GM21619 (cell line): ENCODE data around the gene SH3BP4.

Experiments used
- ATAC-seq: cut with Tn5 transposase; IDR thresholded peaks from one replicate; pipeline ENCODE4 v1.9.1; 2021; ENCODE audit not compliant: unreplicated experiment

Gene SH3BP4

DNA sequence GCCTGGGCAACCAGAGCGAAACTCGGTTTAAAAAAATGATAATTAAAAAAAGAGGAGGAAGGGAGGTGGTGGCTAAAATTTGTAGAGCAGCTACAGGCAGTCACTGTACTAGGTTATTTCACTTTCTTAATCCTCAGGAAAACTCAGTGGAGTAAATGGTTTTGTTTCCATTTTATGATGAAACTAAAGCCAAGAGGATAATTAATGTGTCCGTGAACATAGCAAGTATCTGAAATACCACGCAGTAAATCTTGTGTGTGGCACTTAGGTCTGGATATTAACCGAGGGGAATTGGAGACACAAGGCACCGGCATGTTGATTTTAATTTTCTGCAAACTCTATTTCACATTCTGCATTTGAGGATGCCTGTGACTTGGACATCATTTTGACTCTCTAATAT is 14.5 kb downstream of the SH3BP4 start:
- no peak for ATAC-seq

DNA sequence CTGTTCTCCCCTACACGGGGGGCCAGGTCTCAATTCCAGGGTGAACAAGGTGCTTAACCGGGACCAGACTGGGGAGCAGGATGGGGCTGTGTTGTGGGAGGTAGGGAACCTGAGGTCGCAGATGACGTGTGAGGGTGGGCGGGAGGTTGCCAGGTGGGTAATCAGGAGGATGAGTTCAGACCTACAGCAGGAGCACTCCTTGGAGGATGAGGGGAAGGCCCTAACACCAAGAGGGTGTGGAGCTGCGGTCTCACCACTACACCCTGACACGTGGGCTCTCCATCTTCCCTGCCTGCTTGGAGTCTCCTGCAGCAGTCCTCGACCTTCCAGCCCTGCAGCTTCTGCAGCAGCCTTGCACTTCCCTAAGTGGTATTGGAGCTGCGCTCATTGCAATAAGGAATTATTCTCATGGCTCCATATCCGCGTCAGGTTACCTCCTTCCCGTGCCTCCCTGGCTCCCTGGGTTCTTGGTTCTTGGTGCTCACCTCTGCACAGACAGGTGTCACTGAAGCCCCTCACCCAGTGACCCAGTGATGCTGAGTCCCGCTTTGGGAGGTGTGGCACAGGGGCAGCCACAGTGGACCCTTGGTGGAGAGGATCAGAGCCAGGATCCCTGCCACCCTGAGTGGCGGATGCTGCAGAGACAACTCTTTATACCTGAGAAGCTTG is 15.5 kb downstream of the SH3BP4 start:
- ATAC-seq, result no peak

DNA sequence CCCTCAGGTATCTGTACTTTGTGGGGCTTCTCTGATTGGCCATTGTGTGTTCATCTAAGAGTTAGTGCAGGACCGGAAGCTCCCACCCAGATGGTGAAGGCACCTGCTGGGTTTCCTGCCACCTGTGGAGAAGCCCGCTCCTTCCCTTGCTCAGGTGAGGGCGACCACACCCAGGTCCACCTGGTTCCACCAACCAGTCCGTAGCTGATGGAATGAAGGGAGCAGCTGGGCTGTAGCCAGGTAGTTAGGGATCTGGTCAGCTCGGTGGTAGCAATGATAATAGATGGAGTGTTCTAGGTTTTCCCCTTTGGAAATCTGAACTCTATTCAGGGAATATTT is 16.0 kb downstream of the SH3BP4 start:
- no peak for ATAC-seq

DNA sequence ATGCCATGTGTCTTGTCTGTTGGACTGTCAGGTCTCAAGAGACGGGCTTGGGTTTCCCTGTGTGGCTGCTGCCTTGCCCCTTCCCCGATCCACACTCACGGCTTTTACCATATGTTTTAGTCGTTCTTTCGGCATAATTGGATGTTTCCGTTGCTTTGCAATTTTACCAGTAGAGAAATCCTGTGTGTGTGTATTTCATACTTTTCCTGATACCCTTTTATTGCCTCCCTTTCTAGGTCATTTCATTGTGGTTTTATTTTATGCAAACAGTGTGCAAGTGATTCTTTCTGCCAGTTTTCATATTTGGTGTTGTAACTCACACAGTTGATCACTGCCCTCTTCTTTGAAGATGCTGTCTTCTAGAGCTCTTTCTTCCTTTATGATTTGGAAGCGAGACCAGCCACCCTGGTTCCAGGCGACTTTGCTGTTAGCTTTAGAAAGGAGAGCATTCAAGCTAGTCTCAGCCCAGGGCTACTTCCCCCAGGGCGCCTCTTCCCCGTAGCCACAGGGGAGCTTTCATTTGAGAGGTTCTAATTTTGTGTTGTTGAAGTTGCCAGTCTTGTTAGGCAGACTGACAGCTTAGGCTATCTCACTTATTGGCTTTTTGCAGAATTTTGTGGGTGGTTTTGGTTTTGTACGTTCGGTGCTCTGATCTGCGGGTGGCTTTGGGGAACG is 17.0 kb downstream of the SH3BP4 start:
- ATAC-seq, result no peak

DNA sequence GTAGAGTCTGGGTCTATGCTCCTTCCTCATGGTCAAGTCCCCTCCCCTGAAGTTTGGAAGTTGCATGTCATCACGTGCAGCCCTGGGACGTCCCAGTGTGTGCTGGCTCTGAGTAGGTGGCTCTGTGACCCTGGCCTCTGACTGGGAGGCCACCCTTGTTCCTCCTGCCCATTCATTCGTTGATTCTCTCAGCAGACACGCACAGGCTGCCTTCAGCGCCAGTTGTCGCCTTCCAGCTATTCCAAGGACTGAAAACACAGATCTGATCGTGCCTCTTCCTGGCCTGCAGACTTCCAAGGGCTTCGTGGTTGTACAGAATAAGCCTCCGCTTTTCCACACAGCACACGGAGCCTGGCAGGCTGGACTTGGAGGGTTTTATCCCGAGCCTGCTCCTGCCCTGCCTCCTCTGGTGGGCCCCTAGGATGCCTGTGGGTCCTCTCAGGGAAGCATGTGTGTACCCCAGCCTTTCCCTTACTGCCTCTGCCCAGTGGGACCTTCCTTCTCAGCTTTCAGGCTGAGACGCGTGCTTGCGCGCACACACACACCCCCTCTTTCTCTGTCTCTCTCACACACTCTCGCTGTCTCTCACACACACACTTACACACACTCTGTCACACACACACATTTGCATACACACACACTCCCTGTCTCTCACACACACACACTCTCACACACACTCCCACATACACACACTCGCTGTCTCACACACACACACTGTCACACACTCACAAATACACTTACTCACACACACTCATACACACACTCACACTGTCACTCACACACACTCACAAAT is 17.7 kb downstream of the SH3BP4 start:
- no peak for ATAC-seq

DNA sequence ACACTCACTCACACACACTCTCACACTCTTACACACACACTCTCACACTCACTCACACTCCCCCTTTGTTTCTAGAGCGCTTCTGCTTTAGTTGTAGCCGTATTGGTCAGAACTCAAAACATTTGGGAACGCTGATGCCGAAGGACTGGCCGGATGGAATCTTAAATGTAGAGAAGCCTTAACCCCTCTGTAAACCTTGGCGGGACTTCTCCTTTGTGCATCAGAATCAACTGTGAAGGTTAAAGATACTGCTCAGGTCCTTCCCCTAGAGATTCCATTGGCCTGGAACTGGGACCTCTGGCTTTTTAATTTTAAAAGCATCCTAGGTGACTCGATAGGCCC is 18.3 kb downstream of the SH3BP4 start:
- ATAC-seq, result no peak

DNA sequence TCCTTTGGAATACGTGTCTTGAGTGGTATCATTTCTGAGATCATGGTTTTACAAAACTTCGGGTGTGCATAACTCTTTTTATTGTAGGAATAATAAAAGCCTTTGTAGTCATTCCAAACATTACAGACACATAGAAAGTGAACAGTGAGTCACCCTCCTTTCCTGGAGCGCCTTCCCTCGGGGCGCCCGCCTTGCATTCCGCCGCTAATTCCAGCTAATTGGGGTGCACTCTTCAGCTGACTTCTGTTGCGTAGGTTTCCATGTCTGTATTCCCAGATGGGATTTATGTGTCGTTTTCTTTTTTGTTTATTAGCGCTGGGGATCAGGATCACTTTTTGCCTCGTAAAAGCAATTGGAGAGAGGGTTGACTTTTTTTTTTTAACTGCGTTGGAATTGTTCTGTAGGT is 18.7 kb downstream of the SH3BP4 start:
- no peak for ATAC-seq

DNA sequence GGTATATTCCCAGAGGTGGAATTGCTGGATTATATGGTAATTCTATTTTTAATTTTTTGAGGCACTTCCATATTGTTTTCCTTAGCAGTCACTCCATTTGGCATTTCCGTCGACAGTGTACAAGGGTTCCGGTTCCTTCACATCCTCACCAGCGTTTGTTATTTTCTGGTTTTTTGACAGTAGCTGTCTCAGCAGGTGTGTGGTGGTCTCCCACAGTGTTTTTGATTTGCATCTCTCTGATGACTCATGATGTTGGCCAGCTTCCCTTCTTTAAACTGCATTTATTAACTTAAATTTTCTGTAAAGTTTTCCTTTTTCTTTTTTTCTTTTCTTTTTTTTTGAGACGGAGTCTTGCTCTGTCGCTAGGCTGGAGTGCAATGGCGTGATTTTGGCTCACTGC is 19.7 kb downstream of the SH3BP4 start:
- no peak for ATAC-seq

DNA sequence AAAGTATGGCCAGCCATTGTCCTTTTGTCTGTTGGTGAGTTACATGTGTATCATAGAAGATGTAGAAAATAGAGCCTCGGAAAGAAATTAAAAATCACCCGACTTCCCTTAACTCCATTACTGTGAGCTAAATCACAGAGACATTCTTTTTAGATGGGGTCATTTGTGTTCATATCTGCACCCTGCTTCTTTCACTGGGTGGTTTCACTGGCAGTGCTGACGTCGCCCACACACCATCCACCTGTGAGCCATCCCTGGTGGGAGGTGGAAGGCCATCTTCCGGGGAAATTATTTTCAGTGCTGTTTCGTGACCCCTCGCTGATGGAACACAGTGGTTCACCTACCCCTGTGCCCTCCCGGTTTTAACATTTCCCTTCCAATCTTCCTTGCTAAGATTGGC is 21.2 kb downstream of the SH3BP4 start:
- ATAC-seq, result no peak

DNA sequence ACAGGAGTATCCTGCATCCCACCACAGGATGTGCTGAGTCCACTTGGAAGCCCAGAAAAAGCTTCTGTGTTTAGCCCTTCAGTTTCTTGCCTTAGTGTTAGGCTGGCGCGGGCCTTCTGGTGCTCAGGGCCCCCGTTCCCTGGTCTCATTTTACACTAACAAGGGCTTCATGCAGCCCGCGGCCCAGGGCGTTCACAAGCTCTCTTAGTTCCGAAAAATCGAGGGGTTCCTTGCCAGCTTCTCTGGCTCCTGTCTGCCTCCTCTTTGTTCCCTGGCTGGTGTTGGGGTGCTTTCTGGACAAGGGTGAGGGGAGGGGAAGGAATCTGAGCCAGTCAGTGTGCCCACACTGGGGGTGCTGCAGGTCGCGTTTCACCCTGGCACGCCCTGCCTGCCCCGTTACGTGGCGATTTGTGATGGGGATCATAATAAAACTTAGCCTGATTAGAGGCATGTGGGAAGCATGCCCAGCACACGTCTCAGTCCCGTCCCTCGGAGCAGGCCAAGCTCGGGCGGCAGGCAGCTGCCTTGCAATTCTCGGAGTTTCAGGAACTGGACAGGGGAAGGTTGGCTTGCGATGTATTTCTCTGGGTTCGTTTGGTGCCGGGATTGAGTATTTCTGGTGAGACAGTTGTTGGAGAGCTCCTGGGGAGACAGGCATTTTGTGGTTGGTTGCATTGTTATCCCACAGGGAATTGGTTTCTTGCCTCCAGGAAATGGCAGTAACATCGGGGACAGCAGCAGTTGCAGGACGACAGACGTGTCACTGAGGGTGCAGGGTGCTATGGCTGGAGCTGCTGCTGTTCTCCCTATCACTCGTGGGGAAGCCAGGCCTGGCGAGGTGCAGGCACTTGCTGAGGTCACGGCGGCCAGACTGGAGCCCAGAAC is 22.9 kb downstream of the SH3BP4 start:
- ATAC-seq, result no peak

DNA sequence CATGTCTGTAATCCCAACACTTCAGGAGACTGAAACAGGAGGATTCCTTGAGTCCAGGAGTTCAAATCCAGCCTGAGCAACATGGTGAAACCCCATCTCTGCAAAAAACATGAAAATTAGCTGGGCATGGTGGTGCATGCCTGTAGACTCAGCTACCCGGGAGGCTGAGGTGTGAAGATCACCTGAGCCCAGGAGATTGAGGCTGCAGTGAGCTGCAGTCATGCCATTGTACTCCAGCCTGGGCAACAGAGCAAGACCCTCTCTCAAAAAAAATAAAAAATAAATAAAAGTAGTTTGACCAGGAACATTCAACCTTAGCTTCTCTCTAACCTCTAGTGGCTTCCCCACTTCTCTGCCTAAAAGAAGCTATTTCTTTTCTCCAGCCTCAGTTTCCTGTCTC is 23.8 kb downstream of the SH3BP4 start:
- ATAC-seq, result no peak

DNA sequence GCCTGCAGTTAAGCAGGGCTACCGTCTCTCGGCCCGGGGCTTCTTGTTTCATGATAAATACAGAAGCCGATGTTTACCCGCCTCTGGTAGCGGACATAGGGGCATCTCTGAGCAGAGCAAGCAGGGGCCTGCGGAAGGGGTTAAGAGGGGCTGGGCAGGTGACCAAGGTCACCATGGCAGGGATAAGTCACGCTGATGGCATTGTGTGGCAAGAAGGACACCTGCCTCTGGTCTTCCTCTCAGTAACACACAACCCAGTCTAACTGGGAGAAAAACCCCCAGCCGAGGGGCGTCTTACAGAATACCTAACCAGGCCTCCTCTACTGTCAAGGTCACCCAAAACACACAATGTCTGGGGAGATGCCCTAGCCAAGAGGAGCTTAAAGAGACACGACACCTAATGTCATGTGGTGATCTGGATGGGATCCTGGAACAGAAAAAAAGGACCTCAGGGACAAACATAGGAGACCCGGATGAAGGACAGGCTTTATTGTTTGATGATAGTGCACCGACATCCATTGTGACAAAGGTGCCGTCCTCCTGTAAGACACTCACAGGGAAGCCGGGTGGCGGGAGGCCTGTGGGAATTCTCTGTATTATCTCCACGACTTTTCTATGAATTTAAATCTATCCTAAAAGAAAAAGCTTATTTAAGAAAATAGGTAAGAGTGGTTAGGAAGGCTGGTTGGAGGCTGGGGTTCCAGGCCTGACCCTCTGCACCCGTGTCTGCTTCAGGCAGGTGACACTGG is 24.8 kb downstream of the SH3BP4 start:
- no peak for ATAC-seq

DNA sequence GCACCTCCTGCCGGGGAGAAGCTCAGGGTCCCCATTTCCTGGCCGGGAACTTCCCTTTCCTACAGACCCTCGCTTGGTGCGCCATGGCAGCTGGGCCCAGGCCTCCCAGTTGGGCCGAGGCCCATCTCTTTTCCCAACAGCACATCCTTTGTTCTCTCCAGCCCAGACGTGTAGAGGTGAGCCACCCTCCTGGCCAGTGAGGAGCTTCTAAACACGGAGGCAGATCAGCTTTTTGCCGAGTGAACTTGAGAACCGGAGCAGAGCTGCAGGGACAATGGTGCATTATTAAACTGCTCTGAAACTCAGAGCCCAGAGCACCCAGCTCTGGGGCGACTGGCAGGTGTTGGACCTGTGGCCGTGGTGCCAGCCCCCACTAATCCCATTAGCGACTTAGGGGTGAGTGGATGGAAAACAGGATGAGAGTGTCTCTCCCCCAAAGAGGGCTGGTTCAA is 25.4 kb downstream of the SH3BP4 start:
- no peak for ATAC-seq

DNA sequence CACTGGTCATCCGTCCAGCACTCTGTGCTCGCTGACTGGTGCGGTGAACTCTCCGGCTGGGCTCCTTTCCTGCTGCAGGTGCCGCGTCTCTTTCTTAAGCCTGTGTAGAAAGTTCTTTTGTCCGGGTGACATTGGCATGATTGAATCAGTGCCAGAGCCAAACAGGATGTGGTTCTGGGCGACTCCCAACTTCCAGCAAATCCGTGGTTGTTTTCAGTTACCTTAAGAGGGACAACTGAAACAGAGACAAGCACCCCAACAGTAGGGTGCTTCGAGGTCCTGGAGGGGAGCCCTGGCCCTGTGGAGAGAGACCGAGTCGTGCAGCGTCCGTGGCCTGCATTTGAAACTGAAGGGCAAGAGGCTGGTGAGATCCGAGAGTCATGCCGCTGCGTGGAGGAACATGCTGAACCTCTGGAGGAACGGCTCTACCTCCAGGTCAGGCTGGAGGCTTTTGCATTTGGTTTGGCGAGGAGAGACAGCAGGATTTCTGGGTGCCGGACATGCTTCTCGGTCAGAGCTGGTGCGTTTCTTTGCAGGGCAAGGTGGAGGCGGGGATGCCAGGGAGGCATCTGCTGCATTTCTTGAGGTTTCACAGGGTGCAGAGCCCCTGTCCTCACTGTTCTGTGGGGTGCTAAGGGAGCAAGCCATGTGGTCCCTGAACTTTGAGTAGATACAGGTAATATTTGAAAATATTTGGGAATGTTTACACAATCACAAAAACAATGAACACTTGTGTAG is 26.8 kb downstream of the SH3BP4 start:
- no peak for ATAC-seq

DNA sequence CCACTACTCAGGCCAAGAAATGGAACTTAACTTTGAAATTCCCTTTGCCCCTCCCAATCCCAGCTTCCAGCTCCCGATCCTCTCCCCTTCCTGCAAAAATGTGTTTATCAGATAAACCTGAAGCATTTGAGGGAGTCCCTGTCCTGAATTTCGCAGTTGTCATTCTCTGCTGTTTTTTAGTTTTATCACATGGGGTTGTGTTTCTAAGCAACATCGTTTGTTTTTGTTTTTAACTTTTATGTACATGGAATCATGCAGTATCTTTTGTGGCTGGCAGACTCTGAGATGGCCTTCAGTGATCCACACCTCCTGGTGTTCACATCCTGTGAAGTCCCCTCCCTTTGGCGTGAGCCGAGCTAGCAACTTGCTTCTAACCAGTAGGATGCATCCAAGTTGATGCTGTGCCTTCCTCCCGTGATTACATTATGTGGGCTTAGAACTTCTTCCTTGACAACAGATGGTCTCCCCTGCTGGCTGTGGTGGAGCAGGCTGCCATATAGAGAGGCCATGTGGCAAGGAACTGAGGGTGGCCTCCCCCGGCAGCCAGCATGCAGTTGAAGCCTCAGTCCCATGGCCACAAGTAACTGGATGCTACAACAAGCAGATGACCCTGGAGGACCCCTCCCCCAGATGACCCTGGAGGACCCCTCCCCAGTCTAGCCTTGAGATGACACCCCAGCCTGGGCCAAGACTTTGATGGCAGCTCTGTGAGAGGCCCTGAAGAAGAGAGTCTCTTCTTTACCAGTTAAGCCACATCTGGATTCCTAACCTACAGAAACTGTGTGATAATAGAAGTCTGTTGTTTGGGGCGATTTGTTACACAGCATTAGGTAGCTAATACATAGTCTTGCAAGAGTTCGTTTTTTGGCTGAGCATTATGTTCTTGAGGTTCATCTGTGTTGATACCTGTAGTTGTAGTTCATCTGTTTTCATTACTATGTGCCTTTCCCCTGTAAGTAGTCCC is 27.7 kb downstream of the SH3BP4 start:
- ATAC-seq, result no peak

DNA sequence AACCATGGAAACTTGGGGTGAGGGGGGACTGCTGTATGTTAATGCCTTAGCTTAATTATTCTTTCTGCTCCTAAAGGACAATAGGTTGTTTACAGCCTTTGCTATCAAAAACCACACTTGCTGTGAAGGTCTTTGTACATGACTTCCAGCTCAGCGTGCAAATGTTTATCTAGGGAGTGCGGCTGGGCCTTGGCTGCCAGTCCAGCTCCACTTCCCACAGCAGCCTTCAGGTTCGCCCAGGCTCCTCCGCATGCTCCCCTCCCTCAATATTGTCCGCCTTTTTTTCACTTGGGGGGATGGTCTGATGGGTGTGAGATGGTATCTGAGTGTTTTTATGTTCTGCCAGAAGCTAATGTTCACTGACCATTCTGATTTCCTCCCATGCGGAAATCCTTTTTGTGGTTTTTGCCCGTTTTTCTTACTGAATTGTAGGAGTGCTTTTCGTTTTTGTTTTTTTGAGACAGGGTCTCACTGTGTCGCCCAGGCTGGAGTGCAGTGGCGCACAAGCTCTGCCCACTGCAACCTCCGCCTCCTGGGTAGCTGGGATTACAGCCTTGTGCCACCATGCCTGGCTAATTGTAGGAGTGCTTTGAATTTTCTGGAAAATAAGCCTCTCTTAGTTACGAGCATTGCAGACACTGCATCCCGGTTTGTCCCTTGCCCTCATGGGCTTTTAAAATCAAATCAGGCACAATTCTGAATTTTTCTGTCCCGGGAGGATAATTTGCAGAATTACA is 28.8 kb downstream of the SH3BP4 start:
- no peak for ATAC-seq

DNA sequence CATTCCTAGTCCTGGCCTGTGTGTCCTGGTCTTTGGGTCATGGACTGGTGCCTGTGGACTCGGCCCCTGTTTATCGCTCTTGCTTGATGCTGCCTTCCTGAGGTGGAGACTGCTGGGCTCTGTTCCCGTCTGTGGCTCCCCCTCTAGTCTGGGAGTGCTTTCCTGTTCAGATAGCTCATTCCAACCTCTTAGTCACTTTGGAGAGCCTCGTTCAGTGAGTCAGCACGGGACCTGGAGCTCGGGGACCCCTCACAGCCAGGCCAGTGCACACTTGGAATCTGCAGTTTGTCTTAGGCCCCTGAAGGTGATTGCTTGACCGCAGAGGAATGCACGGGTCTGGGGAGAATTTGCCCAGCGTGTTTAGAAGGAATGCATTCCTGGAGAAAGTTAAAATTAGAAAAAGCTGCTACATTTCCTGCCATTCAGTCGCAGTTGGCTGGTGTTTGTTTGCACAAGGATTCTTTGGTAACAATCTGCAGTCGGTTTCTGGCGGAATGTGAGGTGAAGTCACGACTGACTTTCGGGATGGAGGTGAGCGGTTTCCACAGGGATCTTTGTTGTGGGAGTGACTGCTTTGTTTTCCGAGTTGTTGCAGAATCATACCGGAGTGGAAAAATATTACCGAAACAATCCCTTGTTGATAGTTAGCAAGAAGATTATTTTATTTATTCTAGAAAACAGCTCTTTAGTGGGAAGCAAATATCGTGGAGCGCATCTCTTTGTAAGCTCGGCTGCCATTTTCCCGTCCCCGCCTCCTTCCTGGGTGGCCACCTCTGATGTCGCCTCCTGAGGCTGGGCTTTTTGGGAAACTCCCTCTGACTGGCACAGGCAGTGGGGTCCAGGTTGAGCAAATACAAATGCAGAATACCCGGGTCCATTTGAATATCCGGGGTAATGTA is 29.6 kb downstream of the SH3BP4 start:
- no peak for ATAC-seq
